Choroid plexus epithelial cell (primary cell): ENCODE measurements around the gene PLCH2.

Experiments
- DNase-seq: peaks from one replicate; pipeline ENCODE4 v3.0.0-alpha.2; 2010; ENCODE audit warnings: low read depth
- H3K4me3 ChIP-seq: 2 replicates; pipeline ENCODE4 v1.5.1; 2011; ENCODE audit warnings: low read depth, mild to moderate bottlenecking, control low read depth, low read length, moderate library complexity
- TF ChIP-seq, protein P1 (sequence below): conservative IDR thresholded peaks from 2 replicates; pipeline ENCODE4 v1.5.1; 2011; ENCODE audit warnings: low read depth, mild to moderate bottlenecking, control low read depth, inconsistent platforms, low read length, moderate library complexity

Gene PLCH2

DNA sequence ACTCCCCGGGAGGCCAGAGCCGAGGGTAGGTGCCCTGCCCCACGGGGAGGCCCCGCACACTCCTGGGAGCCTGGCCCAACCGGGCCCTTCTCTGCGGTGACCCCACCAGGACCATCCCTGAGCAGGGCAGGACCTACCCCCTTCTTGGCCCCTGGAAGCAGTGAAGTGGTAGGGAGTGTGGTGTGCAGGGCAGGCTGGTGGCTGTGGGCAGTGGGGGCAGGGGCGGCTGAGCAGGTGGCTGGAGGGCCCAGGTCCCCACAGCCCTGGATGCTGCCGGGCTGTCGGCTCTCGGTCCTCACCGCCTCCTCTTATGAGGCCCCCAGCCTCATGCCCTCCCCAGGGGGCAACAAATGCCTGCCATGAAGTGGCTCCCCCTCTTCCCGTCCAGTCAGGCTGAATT is 19.5 kb downstream of the PLCH2 start:
- TF ChIP-seq, protein P1, sequence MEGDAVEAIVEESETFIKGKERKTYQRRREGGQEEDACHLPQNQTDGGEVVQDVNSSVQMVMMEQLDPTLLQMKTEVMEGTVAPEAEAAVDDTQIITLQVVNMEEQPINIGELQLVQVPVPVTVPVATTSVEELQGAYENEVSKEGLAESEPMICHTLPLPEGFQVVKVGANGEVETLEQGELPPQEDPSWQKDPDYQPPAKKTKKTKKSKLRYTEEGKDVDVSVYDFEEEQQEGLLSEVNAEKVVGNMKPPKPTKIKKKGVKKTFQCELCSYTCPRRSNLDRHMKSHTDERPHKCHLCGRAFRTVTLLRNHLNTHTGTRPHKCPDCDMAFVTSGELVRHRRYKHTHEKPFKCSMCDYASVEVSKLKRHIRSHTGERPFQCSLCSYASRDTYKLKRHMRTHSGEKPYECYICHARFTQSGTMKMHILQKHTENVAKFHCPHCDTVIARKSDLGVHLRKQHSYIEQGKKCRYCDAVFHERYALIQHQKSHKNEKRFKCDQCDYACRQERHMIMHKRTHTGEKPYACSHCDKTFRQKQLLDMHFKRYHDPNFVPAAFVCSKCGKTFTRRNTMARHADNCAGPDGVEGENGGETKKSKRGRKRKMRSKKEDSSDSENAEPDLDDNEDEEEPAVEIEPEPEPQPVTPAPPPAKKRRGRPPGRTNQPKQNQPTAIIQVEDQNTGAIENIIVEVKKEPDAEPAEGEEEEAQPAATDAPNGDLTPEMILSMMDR, result no peak
- DNase-seq, result no peak
- no peak overlapping the region for H3K4me3 ChIP-seq

DNA sequence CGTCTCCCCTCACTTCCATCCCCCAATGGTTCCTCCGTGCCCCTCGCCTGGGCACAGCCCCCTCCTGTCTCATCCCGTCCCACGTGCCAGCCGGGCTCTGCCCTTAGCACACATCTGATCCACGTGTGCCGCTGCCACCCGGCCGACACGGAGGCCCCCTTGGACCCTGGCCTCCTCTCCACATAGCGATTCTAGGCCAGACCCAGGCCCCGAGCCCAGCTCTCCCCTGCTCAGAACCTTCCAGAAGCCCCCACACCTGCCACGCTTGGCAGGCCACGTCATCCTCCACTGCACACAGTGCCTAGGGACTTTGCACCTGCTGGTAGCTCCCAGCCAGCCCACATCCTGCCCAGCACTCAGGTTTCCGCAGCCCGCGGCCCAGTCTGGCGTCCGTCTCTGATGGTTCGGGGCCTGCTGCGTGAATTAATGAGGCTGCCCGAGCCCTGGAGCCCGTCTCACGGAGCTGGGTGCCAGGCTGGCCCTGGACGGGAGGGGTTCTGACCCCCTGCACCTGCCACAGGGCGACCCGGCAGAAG is 20.1 kb downstream of the PLCH2 start:
- TF ChIP-seq, protein P1, result no peak
- no peak overlapping the region for H3K4me3 ChIP-seq
- DNase-seq, result no peak

DNA sequence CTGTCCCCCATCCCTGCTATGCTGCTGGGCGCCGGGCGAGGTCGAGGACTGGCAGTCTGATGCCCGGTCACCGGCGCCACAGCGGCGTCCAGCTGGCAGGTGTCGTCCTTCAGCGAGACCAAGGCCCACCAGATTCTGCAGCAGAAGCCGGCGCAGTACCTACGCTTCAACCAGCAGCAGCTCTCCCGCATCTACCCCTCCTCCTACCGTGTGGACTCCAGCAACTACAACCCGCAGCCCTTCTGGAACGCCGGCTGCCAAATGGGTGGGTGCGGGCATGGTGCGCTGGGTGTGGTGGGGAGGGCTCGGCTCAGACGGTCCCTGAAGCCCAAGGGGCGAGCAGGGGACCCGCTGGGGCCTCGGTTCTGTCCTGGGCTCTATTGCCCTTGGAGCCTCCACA is 20.7 kb downstream of the PLCH2 start:
- no peak for DNase-seq
- TF ChIP-seq, protein P1, result no peak
- no peak overlapping the region for H3K4me3 ChIP-seq

DNA sequence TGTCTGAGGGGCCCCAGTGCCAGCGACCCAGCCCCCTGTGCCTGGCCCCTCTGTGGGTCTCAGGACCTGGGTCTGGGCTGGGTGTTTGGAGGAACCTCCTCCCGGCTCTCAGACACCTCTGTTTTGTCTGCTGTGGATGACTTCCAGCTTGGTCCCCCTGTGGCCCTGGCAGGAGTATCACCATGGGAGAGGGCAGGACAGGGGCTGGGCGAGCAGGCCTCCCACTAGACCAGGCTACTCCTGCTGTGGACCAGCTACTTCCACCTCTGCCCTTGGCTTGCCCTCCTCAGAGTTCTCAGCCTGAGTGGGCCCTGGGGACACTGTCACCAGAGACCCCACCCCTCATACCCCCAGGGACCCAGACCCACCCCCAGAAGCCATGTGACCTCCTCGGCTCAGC is 21.8 kb downstream of the PLCH2 start:
- H3K4me3 ChIP-seq, result no peak overlapping the region
- no peak for DNase-seq
- TF ChIP-seq, protein P1, result no peak

DNA sequence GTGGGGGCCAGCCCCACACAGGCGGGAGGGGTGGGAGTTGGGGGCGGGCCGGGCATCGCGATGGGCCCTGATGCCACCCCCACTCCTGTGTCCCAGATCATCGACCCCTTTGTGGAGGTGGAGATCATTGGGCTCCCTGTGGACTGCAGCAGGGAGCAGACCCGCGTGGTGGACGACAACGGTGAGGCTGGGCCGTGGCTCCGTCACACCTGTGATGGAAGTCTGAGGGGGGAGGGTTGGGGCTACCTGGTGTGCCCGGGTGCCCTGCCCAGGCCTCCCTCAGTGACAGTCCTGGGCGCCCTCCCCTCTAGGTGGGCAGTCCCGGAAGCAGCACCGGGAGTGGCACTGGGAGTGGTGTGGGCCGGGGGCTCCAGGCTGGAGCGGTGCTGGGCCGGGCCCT is 22.6 kb downstream of the PLCH2 start:
- no peak overlapping the region for H3K4me3 ChIP-seq
- DNase-seq, result no peak
- TF ChIP-seq, protein P1, result no peak

DNA sequence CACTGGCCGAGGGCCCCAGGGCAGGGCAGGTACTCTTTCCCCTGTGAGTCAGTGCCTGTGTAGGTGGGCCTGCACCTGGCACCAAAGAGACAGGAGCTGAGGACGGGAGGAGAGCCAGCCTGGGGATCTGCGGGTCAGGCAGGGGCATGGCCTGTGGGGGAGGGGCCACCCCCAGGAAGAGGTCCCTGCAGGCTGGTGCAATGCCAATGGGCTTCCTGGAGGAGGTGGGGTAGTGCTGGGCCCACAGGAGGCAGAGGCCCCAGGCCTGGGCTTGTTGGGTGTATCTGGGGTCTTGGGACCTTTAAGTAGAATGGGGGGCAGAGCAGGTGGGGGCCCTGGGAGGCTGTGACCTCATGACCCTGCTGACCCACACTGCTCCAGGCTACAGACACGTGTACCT is 23.2 kb downstream of the PLCH2 start:
- TF ChIP-seq, protein P1, result no peak
- DNase-seq, result no peak
- H3K4me3 ChIP-seq, result no peak overlapping the region

DNA sequence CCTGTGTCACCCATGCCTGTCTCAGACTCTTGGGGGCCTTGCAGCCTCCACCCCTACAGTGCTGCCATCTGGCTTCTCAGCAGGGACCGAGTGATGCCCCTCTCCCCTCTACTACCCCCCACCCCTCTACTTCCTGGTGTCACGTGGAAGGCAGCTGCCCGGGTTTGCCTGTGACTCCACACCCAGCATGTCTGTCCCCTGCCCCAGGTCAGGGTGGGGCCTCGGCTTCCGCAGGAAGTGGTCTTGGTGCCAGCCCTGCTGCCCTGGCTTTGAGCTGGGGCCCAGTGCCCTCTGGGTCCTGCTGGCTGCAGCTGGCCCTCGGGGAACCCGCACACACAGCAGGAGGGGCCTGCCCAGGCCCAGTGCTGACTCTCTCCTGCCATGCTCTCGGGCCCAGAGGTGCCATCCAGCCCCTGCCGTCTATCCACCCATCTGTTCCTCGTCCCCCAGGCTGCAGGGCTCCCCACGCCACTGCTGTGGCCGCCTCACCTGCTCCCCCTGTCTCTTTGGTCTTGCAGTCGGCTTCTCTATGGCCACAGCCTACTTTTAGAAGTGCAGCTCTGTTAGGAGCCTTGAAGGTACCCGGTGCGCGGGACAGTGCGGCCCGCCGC is 24.0 kb downstream of the PLCH2 start:
- no peak for DNase-seq
- H3K4me3 ChIP-seq, result no peak overlapping the region
- TF ChIP-seq, protein P1, result no peak
